HCT116 (cell line): Measurements from ENCODE around the gene CADPS2. TPM values are rescaled to one million over a fixed set of nuclear protein-coding genes. Genes with fewer than 3 reads are reported as not detected.
"Not testable (repeated sequence)": the region's sequence is repeated elsewhere in the genome, so short reads cannot be mapped to it uniquely, and the experiment has no call there.

ENCODE experiments used
- ATAC-seq: fragments of 200-7000 bp; cut with Tn5 transposase; 2 replicates; pipeline ENCODE4 v1.9.1; 2020; ENCODE audit warnings: mild to moderate bottlenecking, moderate library complexity
- BruUV-seq: library from RNA; stranded (reverse); fragments of 400-500 nt; replicated peaks from 2 replicates; lab custom pipeline; 2021; lab: Mats Ljungman, UMichigan
- CTCF ChIA-PET: fragments of 300-600 bp; sonication (Branson Sonifier 250); formaldehyde crosslinking; loops from one replicate; lab custom pipeline; 2021; ENCODE audit warnings: antibody characterized with exemption; lab: Charles Lee
- POLR2A ChIA-PET: fragments of 300-600, 350-600 bp; sonication (Branson Sonifier 250); formaldehyde crosslinking; loops from one replicate; lab custom pipeline; 2021; ENCODE audit warnings: antibody characterized with exemption; lab: Charles Lee
- RAD21 ChIA-PET, 2 experiments: fragments of 300-600 bp; sonication (Branson Sonifier 250); formaldehyde crosslinking; loops; one replicate each; lab custom pipeline; 2023; ENCODE audit warnings: low total read pairs in 2 of 2; ENCODE audit not compliant: uncharacterized antibody in 2 of 2, unreplicated experiment in 2 of 2, low non-redundant PET in 1 of 2; lab: Charles Lee
- DNase-seq: peaks from one replicate; pipeline ENCODE4 v3.0.0-alpha.2; 2010; ENCODE audit warnings: low read depth, low spot score
- H2AFZ ChIP-seq: fragments of 200-600 bp; shearing (Covaris generic), sonication (generic); 2 replicates; pipeline ENCODE4 v1.6.1; 2017; ENCODE audit warnings: low read depth, mixed run types, mixed read lengths, antibody characterized with exemption, low read length; ENCODE audit not compliant: poor library complexity, severe bottlenecking
- H3K27ac ChIP-seq: 2 replicates; pipeline ENCODE4 v1.5.1; 2012; ENCODE audit warnings: low read depth, low read length
- H3K27me3 ChIP-seq: fragments of 200-600 bp; sonication (generic); 2 replicates; pipeline ENCODE4 v1.6.1; 2016; ENCODE audit warnings: mixed run types, low read length, mixed read lengths; ENCODE audit not compliant: insufficient read depth
- H3K36me3 ChIP-seq, 2 experiments: fragments of 200-500 bp in 1 of 2; fragments of 200-600 bp in 1 of 2; sonication (Bioruptor generic) in 1 of 2; sonication (generic) in 1 of 2; 2 replicates each; pipeline versions ENCODE4 v1.5.1 to v1.6.1; 2014 to 2016; ENCODE audit warnings: low read length in 2 of 2, inconsistent platforms in 1 of 2, mixed read lengths in 1 of 2, mixed run types in 1 of 2; ENCODE audit not compliant: insufficient read depth in 2 of 2, control insufficient read depth in 1 of 2
- H3K4me1 ChIP-seq, 2 experiments: fragments of 200-600 bp in 1 of 2; sonication (generic) in 1 of 2; 2 replicates each; pipeline versions ENCODE4 v1.5.1 to v1.6.1; 2012 to 2017; ENCODE audit warnings: low read length in 2 of 2, inconsistent platforms in 1 of 2, mild to moderate bottlenecking in 1 of 2, mixed read lengths in 1 of 2, mixed run types in 1 of 2, moderate library complexity in 1 of 2; ENCODE audit not compliant: insufficient read depth in 2 of 2, control insufficient read depth in 1 of 2
- H3K4me2 ChIP-seq: fragments of 200-600 bp; sonication (generic); 2 replicates; pipeline ENCODE4 v1.6.1; 2017; ENCODE audit warnings: mixed run types, low read length, mixed read lengths
- H3K4me3 ChIP-seq, 2 experiments: fragments of 200-600 bp in 1 of 2; sonication (generic) in 1 of 2; replicated peaks in 1 of 2; 2 replicates each; pipeline ENCODE4 v1.5.1; 2011 to 2016; ENCODE audit warnings: low read length in 2 of 2, control low read depth in 1 of 2, low read depth in 1 of 2, mild to moderate bottlenecking in 1 of 2, mixed read lengths in 1 of 2, mixed run types in 1 of 2
- H3K79me2 ChIP-seq: fragments of 200-600 bp; sonication (generic); 2 replicates; pipeline ENCODE4 v1.6.1; 2017; ENCODE audit warnings: mild to moderate bottlenecking, mixed run types, low read length, moderate library complexity, mixed read lengths; ENCODE audit not compliant: insufficient read depth
- H3K9ac ChIP-seq: fragments of 200-600 bp; sonication (generic); 2 replicates; pipeline ENCODE4 v1.6.1; 2016; ENCODE audit warnings: low read length, mixed read lengths
- H3K9me2 ChIP-seq: fragments of 200-600 bp; sonication (generic), shearing (Covaris generic); 2 replicates; pipeline ENCODE4 v1.6.1; 2017; ENCODE audit warnings: mixed run types, mild to moderate bottlenecking, moderate library complexity; ENCODE audit not compliant: insufficient read depth
- H3K9me3 ChIP-seq, 2 experiments: fragments of 200-500 bp in 1 of 2; fragments of 200-600 bp in 1 of 2; sonication (Bioruptor generic) in 1 of 2; sonication (generic) in 1 of 2; 2 replicates each; pipeline ENCODE4 v1.6.1; 2014 to 2017; ENCODE audit warnings: low read length in 2 of 2, mixed read lengths in 2 of 2, inconsistent platforms in 1 of 2, low read depth in 1 of 2, mild to moderate bottlenecking in 1 of 2, mixed run types in 1 of 2, moderate library complexity in 1 of 2; ENCODE audit not compliant: control insufficient read depth in 1 of 2, insufficient read depth in 1 of 2
- H4K20me1 ChIP-seq: fragments of 200-600 bp; sonication (generic), shearing (Covaris generic); 2 replicates; pipeline ENCODE4 v1.6.1; 2017; ENCODE audit warnings: mixed run types, mild to moderate bottlenecking, moderate library complexity; ENCODE audit not compliant: insufficient read depth
- ATF3 ChIP-seq: IDR thresholded peaks from 2 replicates; pipeline ENCODE4 v1.6.1; 2012
- CBX3 ChIP-seq: IDR thresholded peaks from 2 replicates; pipeline ENCODE4 v1.6.1; 2012; ENCODE audit warnings: low read depth
- CEBPB ChIP-seq: IDR thresholded peaks from 2 replicates; pipeline ENCODE4 v1.6.1; 2012; ENCODE audit warnings: low read depth
- ELF1 ChIP-seq: IDR thresholded peaks from 2 replicates; pipeline ENCODE4 v1.6.1; 2012; ENCODE audit warnings: low read depth, borderline replicate concordance
- EZH2 ChIP-seq: fragments of 200-600 bp; sonication (generic); IDR thresholded peaks from 2 replicates; pipeline ENCODE4 v1.6.1; 2017; ENCODE audit warnings: antibody characterized with exemption, mixed run types
- EZH2phosphoT487 ChIP-seq: fragments of 200-600 bp; IDR thresholded peaks from 2 replicates; pipeline ENCODE4 v1.6.1; 2018; ENCODE audit warnings: antibody characterized with exemption, borderline replicate concordance
- FOSL1 ChIP-seq: IDR thresholded peaks from 2 replicates; pipeline ENCODE4 v1.6.1; 2012; ENCODE audit warnings: low read depth
- JUND ChIP-seq: IDR thresholded peaks from 2 replicates; pipeline ENCODE4 v1.6.1; 2012
- POLR2A ChIP-seq: IDR thresholded peaks from 2 replicates; pipeline ENCODE4 v1.7.0; 2011; ENCODE audit warnings: borderline replicate concordance; ENCODE audit not compliant: insufficient read depth, insufficient read length; ENCODE audit errors: extremely low read depth
- POLR2AphosphoS5 ChIP-seq: IDR thresholded peaks from 2 replicates; pipeline ENCODE4 v1.6.1; 2011; ENCODE audit warnings: mild to moderate bottlenecking, low read depth, low read length, moderate library complexity
- RAD21 ChIP-seq: IDR thresholded peaks from 2 replicates; pipeline ENCODE4 v1.6.1; 2012; ENCODE audit warnings: low read depth, mild to moderate bottlenecking
- TCF7L2 ChIP-seq: IDR thresholded peaks from 2 replicates; pipeline ENCODE4 v1.7.0; 2011; ENCODE audit warnings: borderline replicate concordance, inconsistent platforms; ENCODE audit not compliant: insufficient read depth, insufficient read length; ENCODE audit errors: extremely low read depth
- YY1 ChIP-seq: IDR thresholded peaks from 2 replicates; pipeline ENCODE4 v1.6.1; 2011; ENCODE audit warnings: low read length, low read depth, moderate library complexity, mild to moderate bottlenecking; ENCODE audit not compliant: insufficient replicate concordance; ENCODE audit errors: extremely low read depth
- ZFX ChIP-seq: fragments of 450-650 bp; IDR thresholded peaks from 2 replicates; pipeline ENCODE4 v1.6.1; 2017
- intact Hi-C: fragments of 100-400 bp; cut with micrococcal nuclease; formaldehyde crosslinking; loops from 2 replicates; pipeline ENCODE4 v1.10.0; 2022
- total RNA-seq: library from RNA; stranded (reverse); gene quantifications from one replicate; pipeline ENCODE4 v1.2.1, GENCODE V29; 2021; ENCODE audit not compliant: unreplicated experiment
- TF ChIP-seq, protein P1 (sequence below), 3 experiments: fragments of 200-600 bp in 1 of 3; sonication (generic) in 1 of 3; IDR thresholded peaks in 2 of 3; conservative IDR thresholded peaks in 1 of 3; 2 replicates each; pipeline ENCODE4 v1.5.1; 2012 to 2017; ENCODE audit warnings: low read depth in 2 of 3, low read length in 2 of 3, antibody characterized with exemption in 1 of 3, borderline replicate concordance in 1 of 3, control low read depth in 1 of 3, mild to moderate bottlenecking in 1 of 3, mixed read lengths in 1 of 3, mixed run types in 1 of 3, moderate library complexity in 1 of 3; ENCODE audit not compliant: insufficient read depth in 1 of 3
- TF ChIP-seq, protein P2 (sequence below): IDR thresholded peaks from 2 replicates; pipeline ENCODE4 v1.6.1; 2012

CADPS2 gene
- total RNA-seq, 1 experiment from 2014 or later: 7.5 TPM

DNA sequence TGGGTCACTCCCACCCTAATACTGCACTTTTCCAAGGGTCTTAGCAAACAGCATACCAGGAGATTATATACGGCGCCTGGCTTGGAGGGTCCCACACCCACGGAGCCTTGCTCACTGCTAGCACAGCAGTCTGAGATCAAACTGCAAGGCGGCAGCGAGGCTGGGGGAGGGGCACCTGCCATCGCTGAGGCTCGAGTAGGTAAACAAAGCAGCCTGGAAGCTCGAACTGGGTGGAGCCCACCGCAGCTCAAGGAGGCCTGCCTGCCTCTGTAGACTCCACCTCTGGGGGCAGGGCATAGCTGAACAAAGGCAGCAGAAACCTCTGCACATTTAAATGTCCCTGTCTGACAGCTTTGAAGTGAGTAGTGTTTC, 51.7 kb downstream of the CADPS2 start:
- ATAC-seq, H3K9me3 ChIP-seq, H3K4me1 ChIP-seq, DNase-seq, H3K79me2 ChIP-seq, H4K20me1 ChIP-seq, CTCF ChIA-PET, BruUV-seq, H3K4me2 ChIP-seq, POLR2A ChIA-PET, intact Hi-C loops, H3K27me3 ChIP-seq, H3K4me3 ChIP-seq, H3K27ac ChIP-seq, H3K36me3 ChIP-seq, H3K9ac ChIP-seq, H2AFZ ChIP-seq, RAD21 ChIA-PET, H3K9me2 ChIP-seq: not testable (repeated sequence)

GRCh38 chr7:122833888-122834570, 52.2 kb downstream of the CADPS2 start:
- H3K9me2 ChIP-seq: no peaks in the 10 kb centered on the region
- no TSS peak for BruUV-seq
- H3K9me3 ChIP-seq: no peaks in the 10 kb centered on the region
- H3K4me2 ChIP-seq: no peak overlapping the region
- no peaks in the 10 kb centered on the region for H3K79me2 ChIP-seq
- H2AFZ ChIP-seq: no peak overlapping the region
- no peak overlapping the region for H3K4me3 ChIP-seq
- POLR2A ChIA-PET: no interaction called here
- no peak for DNase-seq
- no peak overlapping the region for H3K27ac ChIP-seq
- no peak overlapping the region for H3K9ac ChIP-seq
- H3K27me3 ChIP-seq: no peaks in the 10 kb centered on the region
- TF ChIP-seq RAD21: no peak
- TF ChIP-seq CEBPB: no peak
- no peak for TF ChIP-seq ZFX
- TF ChIP-seq, protein P1, sequence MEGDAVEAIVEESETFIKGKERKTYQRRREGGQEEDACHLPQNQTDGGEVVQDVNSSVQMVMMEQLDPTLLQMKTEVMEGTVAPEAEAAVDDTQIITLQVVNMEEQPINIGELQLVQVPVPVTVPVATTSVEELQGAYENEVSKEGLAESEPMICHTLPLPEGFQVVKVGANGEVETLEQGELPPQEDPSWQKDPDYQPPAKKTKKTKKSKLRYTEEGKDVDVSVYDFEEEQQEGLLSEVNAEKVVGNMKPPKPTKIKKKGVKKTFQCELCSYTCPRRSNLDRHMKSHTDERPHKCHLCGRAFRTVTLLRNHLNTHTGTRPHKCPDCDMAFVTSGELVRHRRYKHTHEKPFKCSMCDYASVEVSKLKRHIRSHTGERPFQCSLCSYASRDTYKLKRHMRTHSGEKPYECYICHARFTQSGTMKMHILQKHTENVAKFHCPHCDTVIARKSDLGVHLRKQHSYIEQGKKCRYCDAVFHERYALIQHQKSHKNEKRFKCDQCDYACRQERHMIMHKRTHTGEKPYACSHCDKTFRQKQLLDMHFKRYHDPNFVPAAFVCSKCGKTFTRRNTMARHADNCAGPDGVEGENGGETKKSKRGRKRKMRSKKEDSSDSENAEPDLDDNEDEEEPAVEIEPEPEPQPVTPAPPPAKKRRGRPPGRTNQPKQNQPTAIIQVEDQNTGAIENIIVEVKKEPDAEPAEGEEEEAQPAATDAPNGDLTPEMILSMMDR (IDR thresholded peaks at IDR 0.05 in 2 of 3, conservative IDR thresholded peaks at IDR 0.05 in 1 of 3; ENCODE audit: borderline replicate concordance in 1 of 3, insufficient read depth in 1 of 3, low read depth in 2 of 3, low read length in 2 of 3): no peak
- TF ChIP-seq JUND: no peak
- no peak for TF ChIP-seq EZH2
- no peak for TF ChIP-seq FOSL1
- TF ChIP-seq, protein P2, sequence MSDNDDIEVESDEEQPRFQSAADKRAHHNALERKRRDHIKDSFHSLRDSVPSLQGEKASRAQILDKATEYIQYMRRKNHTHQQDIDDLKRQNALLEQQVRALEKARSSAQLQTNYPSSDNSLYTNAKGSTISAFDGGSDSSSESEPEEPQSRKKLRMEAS: no peak
- TF ChIP-seq ATF3: no peak
- TF ChIP-seq POLR2A: no peak
- no peak for TF ChIP-seq POLR2AphosphoS5
- no peak for TF ChIP-seq EZH2phosphoT487
- TF ChIP-seq CBX3: no peak
- no peak for TF ChIP-seq YY1
- no peak for TF ChIP-seq TCF7L2
- TF ChIP-seq ELF1: no peak
- CTCF ChIA-PET: no interaction called here
- no peaks in the 10 kb centered on the region for H3K36me3 ChIP-seq
- intact Hi-C loops: no loop called here
- RAD21 ChIA-PET: no interaction called here
- no peaks in the 10 kb centered on the region for H3K4me1 ChIP-seq
- no peaks in the 10 kb centered on the region for H4K20me1 ChIP-seq
- no peak for ATAC-seq
